Transverse colon (tissue), 4 donors: ENCODE measurements around the gene CGN. TPM values are rescaled to one million over a fixed set of nuclear protein-coding genes. Genes with fewer than 3 reads are reported as not detected.

ENCODE experiments used
- DNase-seq: peaks from one replicate; pipeline ENCODE4 v3.0.0-alpha.2; 2019
- H3K27ac ChIP-seq, 4 donors: fragments of 200-600 bp; sonication (generic); 2 replicates each; pipeline ENCODE4 v1.5.1; 2016 to 2018; ENCODE audit warnings: inconsistent platforms in 4 of 4
- H3K27me3 ChIP-seq: fragments of 200-600 bp; sonication (generic); 2 replicates; pipeline ENCODE4 v1.5.1; 2017; ENCODE audit warnings: inconsistent platforms
- H3K36me3 ChIP-seq, 4 donors: fragments of 200-600 bp; sonication (generic); 2 replicates each; pipeline ENCODE4 v1.5.1; 2017 to 2019; ENCODE audit warnings: inconsistent platforms in 4 of 4
- H3K4me1 ChIP-seq, 4 donors: fragments of 200-600 bp; sonication (generic); 2 replicates each; pipeline ENCODE4 v1.5.1; 2017 to 2020; ENCODE audit warnings: inconsistent platforms in 4 of 4
- H3K4me3 ChIP-seq, 4 donors: fragments of 200-600 bp; sonication (generic); 1 replicate in 1 of 4; 2 replicates in 3 of 4; pipeline versions ENCODE4 v1.5.1 to v1.6.1; 2017 to 2019; ENCODE audit warnings: inconsistent platforms in 4 of 4
- H3K9me3 ChIP-seq, 2 donors: fragments of 200-600 bp; sonication (generic); 2 replicates each; pipeline ENCODE4 v1.5.1; 2017 to 2019; ENCODE audit warnings: inconsistent platforms in 2 of 2
- EP300 ChIP-seq: sonication (generic); formaldehyde crosslinking; IDR thresholded peaks from one replicate; pipeline ENCODE4 v1.6.1; 2017; ENCODE audit warnings: antibody characterized with exemption, low read depth
- POLR2A ChIP-seq: fragments of 450-650 bp; IDR thresholded peaks from one replicate; pipeline ENCODE4 v1.6.1; 2016; ENCODE audit warnings: antibody characterized with exemption, mild to moderate bottlenecking, moderate library complexity
- POLR2AphosphoS5 ChIP-seq, 3 donors: sonication (generic); formaldehyde crosslinking; IDR thresholded peaks; one replicate each; pipeline ENCODE4 v1.6.1; 2016; ENCODE audit warnings: antibody characterized with exemption in 3 of 3
- WGBS, 2 donors: methylation state at CpG; one replicate each; pipeline ENCODE4 v1.1.5; 2018; ENCODE audit warnings: low coverage in 1 of 2; 5-methylcytosine and 5-hydroxymethylcytosine counted together
- in situ Hi-C, 4 donors: fragments of 200-750 bp; cut with MboI; loops; one replicate each; pipeline versions ENCODE4 v1.15.0 to v1.15.1; 2017; ENCODE audit warnings: low sequenced_read_pairs in 3 of 4, low pct_ligation_motif_present in 1 of 4, low pct_unique_long_range_greater_than_20kb in 1 of 4
- intact Hi-C: fragments of 100-400 bp; cut with DNase I; formaldehyde crosslinking; loops from one replicate; pipeline ENCODE4 v1.15.1; 2023; ENCODE audit warnings: low total_unique reads
- total RNA-seq, 4 donors: library from RNA; depleted of rRNA; stranded (reverse); fragments of >200 nt; gene quantifications; one replicate each; pipeline ENCODE4 v1.1.0, GENCODE V29; 2016
- TF ChIP-seq, protein P1 (sequence below), 5 experiments: fragments of 200-600 bp in 3 of 5; fragments of 450-650 bp in 2 of 5; sonication (generic) in 3 of 5; IDR thresholded peaks; 1 replicate in 2 of 5; 2 replicates in 3 of 5; pipeline ENCODE4 v1.5.1; 2016 to 2017; ENCODE audit warnings: antibody characterized with exemption in 5 of 5, inconsistent platforms in 3 of 5, mild to moderate bottlenecking in 2 of 5, moderate library complexity in 1 of 5

Gene CGN
- total RNA-seq, 4 donors from 2014 or later, result 123 to 351 (median 172) TPM

DNA sequence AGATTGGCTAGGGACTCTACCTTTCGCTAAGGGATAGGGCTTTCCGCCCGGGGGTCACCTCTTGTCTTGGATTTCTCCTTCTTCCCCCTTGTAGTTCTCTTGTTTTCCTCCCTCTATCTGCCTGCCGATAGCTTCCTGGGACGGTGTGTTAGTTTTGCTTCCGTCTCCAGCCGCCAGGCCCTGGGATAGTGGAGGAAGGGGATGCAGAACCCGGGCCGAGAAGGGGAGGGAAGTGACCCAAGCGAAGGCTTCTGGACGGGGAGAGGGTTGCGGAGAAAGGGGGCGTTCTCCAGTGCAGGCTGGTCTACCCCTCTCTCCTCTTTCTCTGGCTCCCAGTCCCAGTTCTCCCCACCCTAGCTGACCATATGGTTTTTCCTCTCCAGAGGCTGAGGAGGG is 29.8 kb downstream of the CGN start:
- DNase-seq, result peak; percentile 48
- Histone ChIP-seq H3K4me1 (peaks cover 12 to 43% (median 28%) of the 10 kb centered on the region in 4 donors), H3K27ac (peak overlapping the region; percentile 87 to 95 (median 90)), H3K9me3 (no peaks in the 10 kb centered on the region), H3K27me3 (no peaks in the 10 kb centered on the region), H3K4me3 (peak overlapping the region; percentile 43 to 76 (median 66)), H3K36me3 (peaks cover 0 to 4% (median 0%) of the 10 kb centered on the region in 4 donors)
- intact Hi-C loops, result loop anchor here (10.0 kb wide), 1 partner anchor 96 kb away; no protein-coding TSS in a partner anchor
- WGBS, 2 donors, result 14 to 20% methylated on average over 2 to 13 of the region's 13 CpGs
- peak in 1 of 3 donors; percentile 10 for TF ChIP-seq POLR2AphosphoS5 (IDR thresholded peaks at IDR 0.05)
- TF ChIP-seq EP300, result no peak
- TF ChIP-seq, protein P1, sequence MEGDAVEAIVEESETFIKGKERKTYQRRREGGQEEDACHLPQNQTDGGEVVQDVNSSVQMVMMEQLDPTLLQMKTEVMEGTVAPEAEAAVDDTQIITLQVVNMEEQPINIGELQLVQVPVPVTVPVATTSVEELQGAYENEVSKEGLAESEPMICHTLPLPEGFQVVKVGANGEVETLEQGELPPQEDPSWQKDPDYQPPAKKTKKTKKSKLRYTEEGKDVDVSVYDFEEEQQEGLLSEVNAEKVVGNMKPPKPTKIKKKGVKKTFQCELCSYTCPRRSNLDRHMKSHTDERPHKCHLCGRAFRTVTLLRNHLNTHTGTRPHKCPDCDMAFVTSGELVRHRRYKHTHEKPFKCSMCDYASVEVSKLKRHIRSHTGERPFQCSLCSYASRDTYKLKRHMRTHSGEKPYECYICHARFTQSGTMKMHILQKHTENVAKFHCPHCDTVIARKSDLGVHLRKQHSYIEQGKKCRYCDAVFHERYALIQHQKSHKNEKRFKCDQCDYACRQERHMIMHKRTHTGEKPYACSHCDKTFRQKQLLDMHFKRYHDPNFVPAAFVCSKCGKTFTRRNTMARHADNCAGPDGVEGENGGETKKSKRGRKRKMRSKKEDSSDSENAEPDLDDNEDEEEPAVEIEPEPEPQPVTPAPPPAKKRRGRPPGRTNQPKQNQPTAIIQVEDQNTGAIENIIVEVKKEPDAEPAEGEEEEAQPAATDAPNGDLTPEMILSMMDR (IDR thresholded peaks at IDR 0.05), result peak in 2 of 5 experiments; percentile 35 to 36
- in situ Hi-C loops, result no loop called here

DNA sequence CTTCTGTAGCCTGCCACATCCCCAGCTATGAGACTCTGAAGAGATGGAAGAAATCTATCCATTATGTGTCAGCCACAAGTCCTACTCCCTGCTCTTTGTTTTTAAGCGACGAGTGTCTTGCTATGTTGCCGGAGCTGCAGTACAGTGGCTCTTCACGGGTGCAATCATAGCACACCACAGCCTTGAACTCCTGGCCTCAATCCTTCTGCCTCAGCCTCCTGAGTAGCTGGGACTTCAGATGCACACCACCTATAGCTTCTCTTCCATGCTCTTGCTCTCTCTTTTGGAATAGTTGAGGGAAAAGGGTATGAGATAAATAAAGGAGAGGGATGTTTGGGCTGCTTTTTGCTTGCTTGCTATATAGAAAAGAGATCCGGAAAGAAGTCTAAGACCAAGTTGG is 30.6 kb downstream of the CGN start:
- TF ChIP-seq, protein P1 (IDR thresholded peaks at IDR 0.05), result no peak
- peak in 1 of 3 donors; percentile 25 for TF ChIP-seq POLR2AphosphoS5 (IDR thresholded peaks at IDR 0.05)
- intact Hi-C loops, result loop anchor here (10.0 kb wide), 1 partner anchor 97 kb away; no protein-coding TSS in a partner anchor
- in situ Hi-C loops, result no loop called here
- Histone ChIP-seq H3K36me3 (no peaks in the 10 kb centered on the region), H3K27ac (peak overlapping the region; percentile 87 to 95 (median 90)), H3K27me3 (no peaks in the 10 kb centered on the region), H3K4me1 (peaks cover 12 to 44% (median 29%) of the 10 kb centered on the region in 4 donors), H3K9me3 (no peaks in the 10 kb centered on the region), H3K4me3 (peak overlapping the region in 3 of 4 donors; percentile 65 to 76 (median 67))
- 46 to 86% methylated on average over 1 to 5 of the region's 5 CpGs for WGBS, 2 donors
- no peak for DNase-seq

DNA sequence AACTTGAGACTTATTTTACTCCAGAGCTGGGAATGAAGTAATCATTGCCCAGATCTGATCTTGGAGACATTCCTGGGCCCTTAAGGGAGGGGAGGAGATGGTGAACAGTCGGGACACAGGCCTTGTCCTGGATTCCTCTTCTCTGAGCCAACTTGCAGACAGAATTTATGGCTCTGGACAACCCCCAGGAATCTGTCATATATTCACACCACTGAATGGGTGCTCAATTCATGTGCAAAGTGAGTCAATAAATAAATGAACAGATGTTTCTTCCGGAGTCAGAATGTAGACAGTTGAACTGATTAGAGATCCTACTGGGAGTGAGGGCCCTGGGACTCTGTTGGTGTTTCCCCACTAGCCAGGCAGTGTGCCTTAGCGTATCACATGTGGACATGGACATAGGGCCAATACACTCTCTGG is 31.5 kb downstream of the CGN start:
- WGBS, 2 donors, result 35 to 37% methylated on average over 3 of the region's 3 CpGs
- DNase-seq, result no peak
- Histone ChIP-seq H3K36me3 (no peaks in the 10 kb centered on the region), H3K27ac (peak overlapping the region; percentile 87 to 95 (median 90)), H3K27me3 (no peaks in the 10 kb centered on the region), H3K4me1 (peaks cover 15 to 53% (median 38%) of the 10 kb centered on the region in 4 donors), H3K9me3 (no peaks in the 10 kb centered on the region), H3K4me3 (no peak overlapping the region)
- in situ Hi-C loops, result no loop called here
- TF ChIP-seq, protein P1 (IDR thresholded peaks at IDR 0.05), result no peak
- TF ChIP-seq POLR2AphosphoS5 (IDR thresholded peaks at IDR 0.05) (peak in 1 of 3 donors; percentile 50), EP300 (no peak), POLR2A (peak; percentile 12)
- intact Hi-C loops, result loop anchor here (10.0 kb wide), 1 partner anchor 98 kb away; no protein-coding TSS in a partner anchor

DNA sequence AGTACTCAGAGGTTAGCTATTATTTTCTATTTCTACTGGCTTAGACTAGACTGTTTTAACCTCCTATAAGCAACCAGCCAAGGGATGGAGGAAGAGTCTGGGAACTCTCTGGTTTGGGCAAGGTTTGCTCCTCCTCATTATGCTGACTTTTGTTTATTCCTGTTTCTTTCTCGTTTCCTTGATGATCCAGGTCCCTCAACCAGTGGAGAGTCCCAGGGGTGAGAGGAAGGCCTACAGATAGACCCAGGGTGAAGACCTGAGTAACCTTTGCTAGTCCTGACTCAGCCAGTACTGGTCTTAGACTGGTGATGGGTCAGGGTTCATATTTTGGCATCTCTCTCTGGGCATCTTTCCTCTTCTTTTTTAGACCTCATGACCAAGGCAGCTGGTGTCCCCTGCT is 34.4 kb downstream of the CGN start:
- peaks cover 9 to 65% (median 50%) of the 10 kb centered on the region in 4 donors for H3K4me1 ChIP-seq
- TF ChIP-seq POLR2A (no peak), EP300 (no peak), POLR2AphosphoS5 (IDR thresholded peaks at IDR 0.05) (no peak)
- TF ChIP-seq, protein P1 (IDR thresholded peaks at IDR 0.05), result no peak
- H3K4me3 ChIP-seq, result no peak overlapping the region
- no peak for DNase-seq
- intact Hi-C loops, result loop anchor here (10.0 kb wide), 1 partner anchor 101 kb away; no protein-coding TSS in a partner anchor
- in situ Hi-C loops, result no loop called here
- H3K27ac ChIP-seq, result no peak overlapping the region
- no peaks in the 10 kb centered on the region for H3K9me3 ChIP-seq
- H3K27me3 ChIP-seq, result no peaks in the 10 kb centered on the region
- no peaks in the 10 kb centered on the region for H3K36me3 ChIP-seq
- WGBS, 2 donors, result 38 to 73% methylated on average over 1 of the region's 1 CpG
